GM23338 (cell line): ENCODE results near the gene ST6GALNAC3. TPM values are rescaled to one million over a fixed set of nuclear protein-coding genes. Genes with fewer than 3 reads are reported as not detected.
A peak's percentile ranks its signal among the peaks of the same experiment; 100 is the strongest.
"Not testable (repeated sequence)": the region's sequence is repeated elsewhere in the genome, so short reads cannot be mapped to it uniquely, and the experiment has no call there.

Source experiments
- ATAC-seq: fragments of 200-7000 bp; cut with Tn5 transposase; 3 replicates; pipeline ENCODE4 v1.9.1; 2020
- DNase-seq: peaks from one replicate; pipeline ENCODE4 v3.0.0-alpha.2; 2015; ENCODE audit warnings: low spot score
- H2AFZ ChIP-seq: fragments of 200-600 bp; sonication (generic); 2 replicates; pipeline ENCODE4 v1.8.0; 2016; ENCODE audit warnings: antibody characterized with exemption, mild to moderate bottlenecking, moderate library complexity
- H3F3A ChIP-seq: fragments of 200-600 bp; sonication (generic); replicated peaks from 2 replicates; pipeline ENCODE4 v1.8.0; 2017; ENCODE audit warnings: antibody characterized with exemption, mixed run types, low read depth
- H3K27ac ChIP-seq: fragments of 200-600 bp; sonication (generic); 2 replicates; pipeline ENCODE4 v1.6.1; 2016; ENCODE audit warnings: low read depth
- H3K27me3 ChIP-seq: fragments of 200-600 bp; sonication (generic); 2 replicates; pipeline ENCODE4 v1.8.0; 2016; ENCODE audit warnings: mild to moderate bottlenecking, mixed run types, moderate library complexity; ENCODE audit not compliant: insufficient read depth
- H3K36me3 ChIP-seq: fragments of 200-600 bp; sonication (generic); 2 replicates; pipeline ENCODE4 v1.8.0; 2016; ENCODE audit warnings: mild to moderate bottlenecking; ENCODE audit not compliant: insufficient read depth
- H3K4me1 ChIP-seq: fragments of 200-600 bp; sonication (generic); 2 replicates; pipeline ENCODE4 v1.8.0; 2016; ENCODE audit warnings: mild to moderate bottlenecking, moderate library complexity; ENCODE audit not compliant: insufficient read depth
- H3K4me2 ChIP-seq: fragments of 200-600 bp; sonication (generic); 2 replicates; pipeline ENCODE4 v1.7.1; 2017; ENCODE audit warnings: mixed run types
- H3K4me3 ChIP-seq: fragments of 200-600 bp; sonication (generic); 2 replicates; pipeline ENCODE4 v1.6.1; 2016; ENCODE audit warnings: mixed run types
- H3K79me2 ChIP-seq: fragments of 200-600 bp; sonication (generic); replicated peaks from 2 replicates; pipeline ENCODE4 v1.8.0; 2017; ENCODE audit warnings: mild to moderate bottlenecking; ENCODE audit not compliant: insufficient read depth
- H3K9me2 ChIP-seq: fragments of 200-600 bp; sonication (generic); 2 replicates; pipeline ENCODE4 v1.8.0; 2017; ENCODE audit not compliant: insufficient read depth
- H4K20me1 ChIP-seq: fragments of 200-600 bp; sonication (generic); replicated peaks from 2 replicates; pipeline ENCODE4 v1.8.0; 2017; ENCODE audit warnings: mild to moderate bottlenecking; ENCODE audit not compliant: insufficient read depth
- H3K27ac Mint-ChIP-seq: 2 replicates; pipeline ENCODE4 v1.8.0; 2020; ENCODE audit warnings: inconsistent platforms, mild to moderate bottlenecking, moderate library complexity, mixed read lengths
- H3K27me3 Mint-ChIP-seq: 3 replicates; pipeline ENCODE4 v1.8.0; 2022; ENCODE audit warnings: low read depth, mild to moderate bottlenecking, moderate library complexity, mixed read lengths, inconsistent platforms; ENCODE audit not compliant: insufficient read depth, poor library complexity
- H3K36me3 Mint-ChIP-seq: 3 replicates; pipeline ENCODE4 v1.8.0; 2021; ENCODE audit warnings: low read depth, mild to moderate bottlenecking, inconsistent platforms, moderate library complexity, mixed read lengths
- H3K4me1 Mint-ChIP-seq: 3 replicates; pipeline ENCODE4 v1.8.0; 2020; ENCODE audit warnings: mild to moderate bottlenecking, inconsistent platforms, mixed read lengths
- H3K4me3 Mint-ChIP-seq: 3 replicates; pipeline ENCODE4 v1.8.0; 2021; ENCODE audit warnings: moderate library complexity, mild to moderate bottlenecking, inconsistent platforms, mixed read lengths
- H3K9me3 Mint-ChIP-seq: 3 replicates; pipeline ENCODE4 v1.8.0; 2020; ENCODE audit warnings: moderate library complexity, mild to moderate bottlenecking, inconsistent platforms, mixed read lengths
- CTCF ChIP-seq, 2 experiments: fragments of 200-600 bp in 1 of 2; sonication (generic) in 1 of 2; conservative IDR thresholded peaks; 2 replicates each; pipeline versions ENCODE4 v1.5.1 to v1.6.1; 2016 to 2017; ENCODE audit warnings: antibody characterized with exemption in 2 of 2, low read depth in 2 of 2, mild to moderate bottlenecking in 2 of 2, moderate library complexity in 1 of 2
- EZH2phosphoT487 ChIP-seq: fragments of 200-600 bp; sonication (generic); IDR thresholded peaks from one replicate; pipeline ENCODE4 v1.8.1; 2018; ENCODE audit warnings: antibody characterized with exemption; ENCODE audit not compliant: unreplicated experiment
- REST ChIP-seq: IDR thresholded peaks from one replicate; pipeline ENCODE4 v1.6.1; 2018; ENCODE audit warnings: antibody characterized with exemption; ENCODE audit not compliant: unreplicated experiment
- STAT1 ChIP-seq: IDR thresholded peaks from one replicate; pipeline ENCODE4 v1.6.1; 2016; ENCODE audit warnings: antibody characterized with exemption; ENCODE audit not compliant: unreplicated experiment
- ZNF331 ChIP-seq: fragments of 250-450 bp; sonication (Bioruptor Pico); IDR thresholded peaks from 2 replicates; pipeline ENCODE4 v1.5.0; 2020; ENCODE audit warnings: low read depth, mild to moderate bottlenecking, moderate library complexity
- polyA plus RNA-seq: library from polyadenylated mRNA; unstranded; fragments of >200 nt; fragmentation: Nextera tagmentation; extraction: Ambion mirVana; gene quantifications from 2 replicates; pipeline ENCODE4 v1.2.1, GENCODE V29; 2016
- total RNA-seq: library from RNA; depleted of rRNA; stranded (reverse); fragments of >200 nt; shearing (Covaris generic); gene quantifications from 2 replicates; pipeline ENCODE4 v1.2.3, GENCODE V29; 2014

ST6GALNAC3 gene
- total and polyA plus RNA-seq, 2 experiments from 2014 or later = 4.7 to 11.6 TPM

GRCh38 chr1:76093522-76094312, 19.2 kb downstream of the ST6GALNAC3 start:
- peaks cover 6% of the 10 kb centered on the region; the same call in 1 of the 2 replicates for H4K20me1 ChIP-seq
- Mint-ChIP-seq H3K36me3 (peaks cover 3% of the 10 kb centered on the region; the same call in 1 of the 3 replicates), H3K4me1 (peaks cover 36% of the 10 kb centered on the region), H3K4me3 (no peak overlapping the region), H3K27me3 (no peaks in the 10 kb centered on the region), H3K27ac (no peak overlapping the region), H3K9me3 (no peaks in the 10 kb centered on the region)
- H3F3A ChIP-seq = no peaks in the 10 kb centered on the region
- H3K36me3 ChIP-seq = no peaks in the 10 kb centered on the region
- H3K27me3 ChIP-seq = no peaks in the 10 kb centered on the region
- H2AFZ ChIP-seq = no peak overlapping the region
- no peak overlapping the region for H3K27ac ChIP-seq
- no peaks in the 10 kb centered on the region; the same call in 1 of the 2 replicates for H3K9me2 ChIP-seq
- DNase-seq (no peak), ATAC-seq (no peak)
- peaks cover 21% of the 10 kb centered on the region for H3K4me1 ChIP-seq
- no peak overlapping the region for H3K4me3 ChIP-seq
- TF ChIP-seq ZNF331 (CRISPR knock-in tag) = no peak
- no peak for TF ChIP-seq REST
- no peak for TF ChIP-seq EZH2phosphoT487
- peaks cover 46% of the 10 kb centered on the region for H3K79me2 ChIP-seq
- H3K4me2 ChIP-seq = no peak overlapping the region

GRCh38 chr1:76095802-76096201, 21.3 kb downstream of the ST6GALNAC3 start:
- no peak for TF ChIP-seq STAT1
- TF ChIP-seq CTCF (conservative IDR thresholded peaks at IDR 0.05; ENCODE audit: low read depth in 2 of 2) = peak; percentile 37 to 61
- H3K9me2 ChIP-seq = no peaks in the 10 kb centered on the region
- H3K27me3 ChIP-seq = no peaks in the 10 kb centered on the region
- Mint-ChIP-seq H3K27ac (no peak overlapping the region), H3K27me3 (no peaks in the 10 kb centered on the region), H3K4me3 (no peak overlapping the region), H3K36me3 (peaks cover 3% of the 10 kb centered on the region; the same call in 1 of the 3 replicates), H3K4me1 (peaks cover 36% of the 10 kb centered on the region), H3K9me3 (no peaks in the 10 kb centered on the region)
- ATAC-seq (peak; percentile 97), DNase-seq (peak; percentile 77)
- H3K4me3 ChIP-seq = no peak overlapping the region
- H3K79me2 ChIP-seq = peaks cover 29% of the 10 kb centered on the region
- H3K4me2 ChIP-seq = no peak overlapping the region
- no peak overlapping the region for H2AFZ ChIP-seq
- H3K4me1 ChIP-seq = peaks cover 14% of the 10 kb centered on the region
- H3K36me3 ChIP-seq = no peaks in the 10 kb centered on the region
- no peaks in the 10 kb centered on the region for H3F3A ChIP-seq
- no peak overlapping the region for H3K27ac ChIP-seq
- H4K20me1 ChIP-seq = no peaks in the 10 kb centered on the region; the same call in 1 of the 2 replicates

GRCh38 chr1:76097064-76097463, 22.5 kb downstream of the ST6GALNAC3 start:
- H3K79me2 ChIP-seq = peaks cover 26% of the 10 kb centered on the region
- not testable (repeated sequence) for H3K27me3 Mint-ChIP-seq, H3K4me1 ChIP-seq, H2AFZ ChIP-seq, ATAC-seq, H3K36me3 ChIP-seq, H3K4me3 ChIP-seq, H3K9me2 ChIP-seq, H3K9me3 Mint-ChIP-seq, H3K36me3 Mint-ChIP-seq, DNase-seq, H3F3A ChIP-seq, H4K20me1 ChIP-seq, H3K27ac ChIP-seq, H3K27ac Mint-ChIP-seq, H3K27me3 ChIP-seq, H3K4me3 Mint-ChIP-seq, H3K4me2 ChIP-seq
- H3K4me1 Mint-ChIP-seq = peaks cover 30% of the 10 kb centered on the region
